ENCODE measurements around the gene TSSK2.

Gene TSSK2

DNA sequence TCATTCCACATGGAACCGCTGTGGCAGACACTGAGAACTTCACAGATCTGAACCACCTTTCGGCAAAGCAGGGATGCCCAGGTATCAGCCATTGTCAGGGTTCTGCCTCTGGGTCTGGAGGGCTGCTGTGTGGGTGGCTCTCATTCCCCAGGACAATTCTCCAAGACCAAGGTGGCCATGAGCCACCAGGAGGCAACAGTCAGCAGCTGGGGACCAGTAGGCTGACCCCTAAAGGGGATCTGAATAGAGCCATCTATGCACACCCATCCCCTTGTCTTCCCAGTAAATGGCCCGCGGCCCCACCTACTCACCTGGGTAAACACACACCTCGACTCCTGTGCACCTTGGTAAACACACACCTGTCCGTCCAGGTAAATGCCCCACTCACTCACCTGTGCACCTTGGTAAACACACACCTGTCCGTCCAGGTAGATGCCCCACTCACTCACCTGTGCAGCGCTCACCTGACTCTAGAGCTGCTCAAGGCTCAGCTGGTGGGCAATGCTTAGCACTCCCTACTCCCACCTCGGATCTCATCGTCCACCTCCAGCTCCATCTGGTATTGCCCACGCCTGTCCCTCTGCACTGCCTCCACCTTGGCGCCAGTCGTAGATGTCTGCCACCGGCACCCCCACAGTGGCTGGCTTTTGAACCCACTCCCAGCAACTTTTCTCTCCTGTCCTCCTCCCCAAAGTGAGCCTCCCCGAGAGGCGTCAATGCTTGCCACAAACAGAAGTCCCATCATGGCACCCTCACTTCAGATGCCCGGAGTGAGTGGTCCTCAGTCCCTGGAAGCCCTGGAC lies 37.2 kb downstream of the TSSK2 start:
- Histone ChIP-seq H3K9me3 (no peaks in the 10 kb centered on the region), H3K4me3 (ENCODE audit: low read depth, low read length) (no peak overlapping the region), H3K4me1 (no peaks in the 10 kb centered on the region; the same call in 1 of the 2 replicates), H3K36me3 (no peaks in the 10 kb centered on the region; the same call in 1 of the 2 replicates), H3K27me3 (peaks cover 47% of the 10 kb centered on the region)
- peak; percentile 18 for DNase-seq
- TF ChIP-seq, protein P1, sequence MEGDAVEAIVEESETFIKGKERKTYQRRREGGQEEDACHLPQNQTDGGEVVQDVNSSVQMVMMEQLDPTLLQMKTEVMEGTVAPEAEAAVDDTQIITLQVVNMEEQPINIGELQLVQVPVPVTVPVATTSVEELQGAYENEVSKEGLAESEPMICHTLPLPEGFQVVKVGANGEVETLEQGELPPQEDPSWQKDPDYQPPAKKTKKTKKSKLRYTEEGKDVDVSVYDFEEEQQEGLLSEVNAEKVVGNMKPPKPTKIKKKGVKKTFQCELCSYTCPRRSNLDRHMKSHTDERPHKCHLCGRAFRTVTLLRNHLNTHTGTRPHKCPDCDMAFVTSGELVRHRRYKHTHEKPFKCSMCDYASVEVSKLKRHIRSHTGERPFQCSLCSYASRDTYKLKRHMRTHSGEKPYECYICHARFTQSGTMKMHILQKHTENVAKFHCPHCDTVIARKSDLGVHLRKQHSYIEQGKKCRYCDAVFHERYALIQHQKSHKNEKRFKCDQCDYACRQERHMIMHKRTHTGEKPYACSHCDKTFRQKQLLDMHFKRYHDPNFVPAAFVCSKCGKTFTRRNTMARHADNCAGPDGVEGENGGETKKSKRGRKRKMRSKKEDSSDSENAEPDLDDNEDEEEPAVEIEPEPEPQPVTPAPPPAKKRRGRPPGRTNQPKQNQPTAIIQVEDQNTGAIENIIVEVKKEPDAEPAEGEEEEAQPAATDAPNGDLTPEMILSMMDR (IDR thresholded peaks at IDR 0.05; ENCODE audit: low read depth, low read length) = peak; percentile 24; the same call in 1 of the 2 replicates

DNA sequence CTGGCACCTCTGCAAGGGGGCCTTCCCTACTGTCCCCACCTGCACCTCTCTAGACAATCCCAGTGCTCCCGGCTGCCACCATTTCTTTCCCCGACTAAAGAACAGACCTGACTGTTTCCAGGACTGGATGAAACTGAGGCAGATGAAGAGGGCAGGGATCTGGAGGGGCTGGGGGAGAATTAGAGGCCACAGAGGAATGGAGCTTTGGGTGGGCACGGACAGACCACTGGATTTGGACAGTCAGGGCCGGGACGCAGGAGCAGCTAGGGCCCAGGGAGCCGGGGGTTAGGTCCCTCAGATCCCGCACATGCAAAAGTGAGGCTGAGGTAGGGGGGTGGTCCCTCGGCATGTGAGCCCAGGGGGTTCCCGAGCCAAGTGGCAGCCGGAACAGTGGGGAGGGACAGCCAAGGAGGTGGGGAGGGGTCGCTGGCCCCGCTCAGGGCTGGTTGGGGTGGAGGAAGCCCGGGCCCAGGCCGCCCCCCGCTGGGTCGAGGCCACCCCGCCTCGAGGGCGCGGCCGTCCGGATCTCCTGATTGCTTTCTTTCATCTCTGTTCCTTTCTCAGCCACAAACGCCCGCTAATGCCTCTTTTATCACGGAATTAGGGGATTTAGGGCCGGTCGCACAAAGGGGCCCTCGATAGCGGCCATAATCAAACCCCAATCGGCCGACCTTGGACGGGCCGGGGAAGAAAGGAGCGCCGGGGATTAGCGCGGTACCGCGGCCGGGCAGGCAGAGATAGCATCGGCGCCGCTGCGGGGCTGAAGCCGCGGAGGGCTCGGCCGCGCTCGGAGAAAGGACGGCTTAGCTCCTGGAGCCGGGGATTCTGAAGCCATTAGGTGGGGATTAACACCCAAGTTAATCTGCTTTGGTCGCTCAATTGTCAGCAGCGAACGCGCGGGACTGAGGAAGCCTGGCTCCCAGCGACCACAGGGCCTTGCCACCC lies 38.2 kb downstream of the TSSK2 start:
- Histone ChIP-seq H3K36me3 (no peaks in the 10 kb centered on the region; the same call in 1 of the 2 replicates), H3K4me3 (ENCODE audit: low read depth, low read length) (peak overlapping the region; percentile 13), H3K27me3 (peaks cover 47% of the 10 kb centered on the region), H3K4me1 (peaks cover 2% of the 10 kb centered on the region), H3K9me3 (no peaks in the 10 kb centered on the region)
- no peak for DNase-seq
- TF ChIP-seq, protein P1 (IDR thresholded peaks at IDR 0.05; ENCODE audit: low read depth, low read length) = no peak

DNA sequence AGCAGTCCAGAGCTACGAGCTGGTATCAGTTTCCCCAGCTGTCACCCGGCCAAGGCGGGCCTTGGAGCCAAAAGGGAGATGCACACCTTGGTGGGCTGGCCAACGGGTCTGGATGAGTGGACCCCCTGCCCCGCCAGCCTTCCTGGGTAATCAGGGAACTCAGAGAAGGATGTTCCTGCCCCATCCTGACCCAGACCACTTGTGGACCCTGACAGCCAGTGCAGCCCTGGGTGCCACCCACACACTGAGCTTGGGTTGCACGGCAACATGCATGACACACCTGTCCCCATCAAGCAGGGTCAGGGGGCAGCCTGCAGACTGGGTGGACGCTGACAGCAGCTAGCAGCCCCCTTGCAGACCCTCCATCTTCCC lies 38.8 kb downstream of the TSSK2 start:
- Histone ChIP-seq H3K4me1 (peaks cover 8% of the 10 kb centered on the region), H3K36me3 (no peaks in the 10 kb centered on the region; the same call in 1 of the 2 replicates), H3K27me3 (peaks cover 47% of the 10 kb centered on the region), H3K4me3 (ENCODE audit: low read depth, low read length) (peak overlapping the region; percentile 13; the same call in 1 of the 2 replicates), H3K9me3 (no peaks in the 10 kb centered on the region)
- TF ChIP-seq, protein P1 (IDR thresholded peaks at IDR 0.05; ENCODE audit: low read depth, low read length) = no peak
- no peak for DNase-seq

DNA sequence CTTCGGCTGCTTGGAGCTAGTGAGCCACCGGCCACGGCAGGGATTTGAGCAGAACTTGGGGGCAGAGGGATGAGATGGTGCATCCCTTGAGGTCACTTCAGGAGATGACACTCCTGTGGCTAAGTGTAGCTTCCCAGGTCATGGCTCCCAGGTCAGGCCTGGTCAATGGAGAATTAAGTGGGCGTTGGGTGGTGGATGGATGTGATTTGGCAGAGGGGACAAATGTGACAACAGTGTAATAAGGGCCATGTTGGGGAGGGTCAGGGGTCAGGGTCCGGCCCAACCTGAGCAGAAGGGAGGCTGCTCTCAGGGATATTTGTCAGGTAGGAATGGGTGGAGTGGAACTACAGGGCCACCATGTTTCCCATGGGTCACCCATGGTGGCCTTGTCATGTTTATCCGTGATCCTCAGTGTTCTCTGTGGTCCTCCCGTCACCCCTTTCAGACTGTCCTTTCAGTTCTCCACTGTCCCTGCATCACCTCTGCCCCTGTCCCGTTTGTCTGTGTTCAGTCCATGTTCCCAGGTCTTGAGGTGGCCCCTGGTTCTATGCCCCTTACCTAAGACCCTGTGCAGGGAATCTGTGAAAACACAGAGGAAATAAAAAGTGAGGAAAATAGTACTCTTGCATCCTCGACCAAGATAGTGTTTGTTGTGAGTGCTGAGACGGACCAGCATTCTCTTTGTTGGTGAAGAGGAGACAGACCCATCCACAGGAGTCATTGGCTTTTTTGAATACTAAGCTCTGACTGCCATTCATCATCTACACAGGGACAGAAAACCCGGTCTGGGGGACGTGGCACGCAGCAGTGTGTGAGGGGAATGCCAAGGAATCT lies 41.3 kb downstream of the TSSK2 start:
- no peaks in the 10 kb centered on the region; the same call in 1 of the 2 replicates for H3K36me3 ChIP-seq
- peaks cover 16% of the 10 kb centered on the region for H3K4me1 ChIP-seq
- TF ChIP-seq, protein P1 (IDR thresholded peaks at IDR 0.05; ENCODE audit: low read depth, low read length) = no peak
- peaks cover 31% of the 10 kb centered on the region for H3K27me3 ChIP-seq
- H3K9me3 ChIP-seq = no peaks in the 10 kb centered on the region
- peak overlapping the region; percentile 96 for H3K4me3 ChIP-seq (ENCODE audit: low read depth, low read length)
- no peak for DNase-seq

DNA sequence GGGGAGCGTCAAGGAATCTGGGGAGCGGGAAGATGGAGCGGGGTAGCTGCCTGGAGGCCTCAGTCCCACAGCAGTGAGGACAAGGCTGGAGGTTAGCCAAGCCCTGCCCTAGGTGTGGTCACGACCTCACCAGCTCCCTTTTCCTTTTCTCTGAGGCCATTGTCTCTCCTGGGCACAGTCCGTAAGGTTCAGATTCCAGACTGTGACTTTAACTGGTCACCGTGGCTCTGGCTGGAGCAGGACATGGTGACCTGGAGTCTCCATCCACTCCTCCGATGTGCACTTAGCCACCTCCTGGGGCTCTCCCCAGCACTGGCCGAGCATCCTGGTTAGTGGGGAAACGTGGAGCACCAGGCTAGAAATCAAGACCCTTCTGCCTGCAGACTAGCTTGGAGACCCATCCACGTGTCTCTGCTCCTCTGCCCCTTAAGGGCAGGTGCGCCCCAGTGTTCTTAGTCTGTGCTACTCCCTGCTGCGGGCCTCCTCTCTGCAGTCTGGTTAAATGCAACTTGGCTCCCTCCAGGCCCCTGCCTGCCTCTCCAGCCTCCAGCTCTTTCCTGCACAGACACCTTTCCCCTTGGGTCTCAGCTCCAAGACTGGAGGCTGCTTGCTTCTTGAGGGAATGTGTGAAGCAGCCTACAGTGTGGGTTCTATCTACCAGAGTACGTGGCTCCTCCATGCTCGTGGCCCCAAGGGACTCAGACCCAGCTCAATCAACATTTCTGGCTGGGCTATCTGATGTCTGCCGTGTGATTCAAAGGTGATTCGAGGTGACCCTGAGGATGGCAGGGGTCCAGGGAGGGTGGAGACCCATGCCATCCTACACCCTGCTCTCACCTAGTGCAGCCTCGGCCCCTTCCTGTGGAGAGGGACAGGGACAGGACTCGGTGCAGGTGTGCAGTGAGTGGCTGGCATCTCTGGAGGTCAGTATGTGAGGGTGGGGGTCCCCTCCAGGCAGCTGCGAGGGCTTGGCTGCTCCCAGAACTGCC lies 42.2 kb downstream of the TSSK2 start:
- Histone ChIP-seq H3K4me3 (ENCODE audit: low read depth, low read length) (peak overlapping the region; percentile 96), H3K4me1 (peaks cover 16% of the 10 kb centered on the region), H3K9me3 (no peaks in the 10 kb centered on the region), H3K36me3 (no peaks in the 10 kb centered on the region; the same call in 1 of the 2 replicates), H3K27me3 (peaks cover 22% of the 10 kb centered on the region)
- DNase-seq = no peak
- TF ChIP-seq, protein P1 (IDR thresholded peaks at IDR 0.05; ENCODE audit: low read depth, low read length) = no peak

Data from BE2C (cell line).